SU-DHL-6 (cell line): ENCODE results near the gene RNFT2.

Experiments used
- H2AFZ ChIP-seq: fragments of 200-600 bp; sonication (generic); 2 replicates; pipeline ENCODE4 v1.6.1; 2014; ENCODE audit warnings: low read depth, mild to moderate bottlenecking, moderate library complexity, mixed read lengths, antibody characterized with exemption, low read length; ENCODE audit not compliant: severe bottlenecking
- H3F3A ChIP-seq: fragments of 200-600 bp; shearing (Covaris generic); 2 replicates; pipeline ENCODE4 v1.6.0; 2016; ENCODE audit warnings: antibody characterized with exemption, mild to moderate bottlenecking; ENCODE audit not compliant: insufficient read depth
- H3K27ac ChIP-seq: fragments of 200-600 bp; sonication (generic); 2 replicates; pipeline ENCODE4 v1.5.1; 2016; ENCODE audit warnings: low read depth, mild to moderate bottlenecking, low read length, moderate library complexity, mixed read lengths
- H3K27me3 ChIP-seq: fragments of 200-600 bp; sonication (generic), shearing (Covaris generic); 2 replicates; pipeline ENCODE4 v1.6.0; 2014; ENCODE audit warnings: mild to moderate bottlenecking, low read length
- H3K36me3 ChIP-seq: fragments of 200-600 bp; sonication (generic); 2 replicates; pipeline ENCODE4 v1.6.1; 2014; ENCODE audit warnings: mild to moderate bottlenecking, low read length, mixed read lengths
- H3K4me2 ChIP-seq: fragments of 300-600, 200-600 bp; shearing (Covaris generic), sonication (generic); 2 replicates; pipeline ENCODE4 v1.6.0; 2014; ENCODE audit warnings: low read length, low read depth, mild to moderate bottlenecking; ENCODE audit not compliant: poor library complexity, severe bottlenecking
- H3K4me3 ChIP-seq: fragments of 200-600 bp; sonication (generic); 2 replicates; pipeline ENCODE4 v1.5.1; 2014; ENCODE audit warnings: antibody characterized with exemption, low read length, mild to moderate bottlenecking, mixed read lengths; ENCODE audit not compliant: insufficient read depth, poor library complexity, severe bottlenecking
- H3K79me2 ChIP-seq: fragments of 200-600 bp; sonication (generic); 2 replicates; pipeline ENCODE4 v1.6.1; 2014; ENCODE audit warnings: mild to moderate bottlenecking, low read length, moderate library complexity; ENCODE audit not compliant: insufficient read depth
- H3K9ac ChIP-seq: fragments of 200-600 bp; sonication (generic); 2 replicates; pipeline ENCODE4 v1.7.0; 2014; ENCODE audit warnings: mild to moderate bottlenecking, low read length
- H3K9me2 ChIP-seq: fragments of 200-600 bp; sonication (generic); replicated peaks from 2 replicates; pipeline ENCODE4 v1.6.1; 2014; ENCODE audit warnings: low read length; ENCODE audit not compliant: insufficient read depth
- H3K9me3 ChIP-seq: fragments of 200-600 bp; sonication (generic); 2 replicates; pipeline ENCODE4 v1.6.1; 2014; ENCODE audit warnings: low read length, mixed read lengths; ENCODE audit not compliant: insufficient read depth
- H4K20me1 ChIP-seq: fragments of 200-600 bp; sonication (generic); 2 replicates; pipeline ENCODE4 v1.6.1; 2014; ENCODE audit warnings: low read depth, mild to moderate bottlenecking, antibody characterized with exemption, low read length, moderate library complexity, mixed read lengths
- CTCF ChIP-seq: fragments of 200-600 bp; sonication (generic); IDR thresholded peaks from one replicate; pipeline ENCODE4 v1.5.1; 2017; ENCODE audit warnings: antibody characterized with exemption, mild to moderate bottlenecking, low read length, moderate library complexity; ENCODE audit not compliant: insufficient read depth, poor library complexity, severe bottlenecking
- EZH2phosphoT487 ChIP-seq: fragments of 200-600 bp; sonication (generic), shearing (Covaris generic); conservative IDR thresholded peaks from 2 replicates; pipeline ENCODE4 v1.6.1; 2018; ENCODE audit warnings: mild to moderate bottlenecking, antibody characterized with exemption, low read length, moderate library complexity, mixed read lengths

RNFT2 gene

GRCh38 chr12:116818341-116818856, 80.3 kb downstream of the RNFT2 start:
- no peaks in the 10 kb centered on the region for H3K9me2 ChIP-seq
- peak overlapping the region; percentile 93 for H3K4me2 ChIP-seq
- H2AFZ ChIP-seq: no peak overlapping the region
- no peaks in the 10 kb centered on the region for H4K20me1 ChIP-seq
- peak overlapping the region; percentile 72 for H3K4me3 ChIP-seq
- H3K27ac ChIP-seq: peak overlapping the region; percentile 94
- TF ChIP-seq CTCF (no peak), EZH2phosphoT487 (no peak)
- no peaks in the 10 kb centered on the region for H3K27me3 ChIP-seq
- peak overlapping the region; percentile 74 for H3K9ac ChIP-seq
- H3K79me2 ChIP-seq: no peaks in the 10 kb centered on the region
- H3K9me3 ChIP-seq: no peaks in the 10 kb centered on the region
- H3F3A ChIP-seq: peaks cover 49% of the 10 kb centered on the region
- H3K36me3 ChIP-seq: no peaks in the 10 kb centered on the region

- Histone ChIP-seq H3K27ac (peak overlapping the region; percentile 94), H3K27me3 (no peaks in the 10 kb centered on the region), H2AFZ (peak overlapping the region; percentile 49), H3K36me3 (no peaks in the 10 kb centered on the region), H3F3A (peaks cover 42% of the 10 kb centered on the region), H3K9me3 (no peaks in the 10 kb centered on the region), H3K9me2 (no peaks in the 10 kb centered on the region), H3K79me2 (no peaks in the 10 kb centered on the region), H3K4me3 (peak overlapping the region; percentile 72), H4K20me1 (no peaks in the 10 kb centered on the region), H3K4me2 (peak overlapping the region; percentile 93), H3K9ac (peak overlapping the region; percentile 74)
- TF ChIP-seq CTCF (no peak), EZH2phosphoT487 (no peak)
Measured at GRCh38 chr12:116818948-116819832, 81.1 kb downstream of the RNFT2 start.

- no peaks in the 10 kb centered on the region for H3K79me2 ChIP-seq
- peak overlapping the region; percentile 72 for H3K4me3 ChIP-seq
- no peaks in the 10 kb centered on the region for H3K9me2 ChIP-seq
- no peaks in the 10 kb centered on the region for H3K9me3 ChIP-seq
- no peaks in the 10 kb centered on the region for H3K36me3 ChIP-seq
- TF ChIP-seq CTCF: no peak
- TF ChIP-seq EZH2phosphoT487: no peak
- no peak overlapping the region for H3K9ac ChIP-seq
- H3K4me2 ChIP-seq: peak overlapping the region; percentile 93
- H3K27me3 ChIP-seq: no peaks in the 10 kb centered on the region
- peaks cover 39% of the 10 kb centered on the region for H3F3A ChIP-seq
- H3K27ac ChIP-seq: no peak overlapping the region
- no peaks in the 10 kb centered on the region for H4K20me1 ChIP-seq
- no peak overlapping the region for H2AFZ ChIP-seq
Measured at GRCh38 chr12:116820064-116820656, 82.0 kb downstream of the RNFT2 start.
